ENCODE data around the gene MRPL14.

Gene MRPL14

GRCh38 chr6:44078827-44079671 lies 48.2 kb downstream of the MRPL14 start:
- Histone ChIP-seq H2AFZ (ENCODE audit: low read depth, low read length) (peak overlapping the region; percentile 6), H3K4me2 (ENCODE audit: low read length, poor library complexity, severe bottlenecking) (no peak overlapping the region), H3K4me3 (ENCODE audit: insufficient read depth in 1 of 2, low read depth in 1 of 2, low read length in 2 of 2) (no peak overlapping the region), H3K27me3 (ENCODE audit: control insufficient read depth in 1 of 2, insufficient read depth in 1 of 2, low read length in 2 of 2) (no peaks in the 10 kb centered on the region), H3K36me3 (ENCODE audit: control insufficient read depth in 1 of 2, insufficient read depth in 2 of 2, low read depth in 1 of 2, low read length in 2 of 2) (no peaks in the 10 kb centered on the region), H4K91ac (ENCODE audit: low read length) (peak overlapping the region; percentile 50), H3K18ac (ENCODE audit: low read depth in 1 of 2, low read length in 2 of 2) (no peak overlapping the region), H2BK15ac (ENCODE audit: low read depth, poor library complexity, severe bottlenecking) (no peak overlapping the region), H3K9me3 (ENCODE audit: control insufficient read depth, low read length) (no peaks in the 10 kb centered on the region), H3K27ac (ENCODE audit: low read length, poor library complexity, severe bottlenecking) (no peak overlapping the region), H4K8ac (ENCODE audit: low read length) (peak overlapping the region; percentile 24), H2BK12ac (ENCODE audit: low read length in 2 of 2) (peak overlapping the region in 1 of 2 experiments; percentile 34), H2BK120ac (ENCODE audit: low read depth, low read length) (no peak overlapping the region), H3K79me1 (replicated peaks; ENCODE audit: low read length, poor library complexity, severe bottlenecking) (no peaks in the 10 kb centered on the region), H2AK5ac (ENCODE audit: low read length, severe bottlenecking) (no peak overlapping the region), H3K14ac (ENCODE audit: low read length in 2 of 2) (no peak overlapping the region), H3K23ac (ENCODE audit: low read length in 2 of 2) (no peak overlapping the region), H3K4ac (ENCODE audit: low read depth in 1 of 2, low read length in 2 of 2) (no peak overlapping the region), H3K4me1 (ENCODE audit: control insufficient read depth, insufficient read depth, low read depth, low read length) (peaks cover 20% of the 10 kb centered on the region), H3K9ac (ENCODE audit: low read length) (peak overlapping the region; percentile 0), H2BK5ac (ENCODE audit: low read depth, low read length, poor library complexity, severe bottlenecking) (no peak overlapping the region)
- DNase-seq, result peak; percentile 78
- 28% methylated on average over 7 of the region's 8 CpGs for WGBS

GRCh38 chr6:44078219-44078826 lies 48.9 kb downstream of the MRPL14 start:
- Histone ChIP-seq H3K27ac (ENCODE audit: low read length, poor library complexity, severe bottlenecking) (no peak overlapping the region), H3K4me3 (ENCODE audit: insufficient read depth in 1 of 2, low read depth in 1 of 2, low read length in 2 of 2) (no peak overlapping the region), H2BK15ac (ENCODE audit: low read depth, poor library complexity, severe bottlenecking) (no peak overlapping the region), H3K4ac (ENCODE audit: low read depth in 1 of 2, low read length in 2 of 2) (no peak overlapping the region), H2BK120ac (ENCODE audit: low read depth, low read length) (no peak overlapping the region), H3K23ac (ENCODE audit: low read length in 2 of 2) (no peak overlapping the region), H2AK5ac (ENCODE audit: low read length, severe bottlenecking) (no peak overlapping the region), H3K14ac (ENCODE audit: low read length in 2 of 2) (no peak overlapping the region), H3K9me3 (ENCODE audit: control insufficient read depth, low read length) (no peaks in the 10 kb centered on the region), H2BK12ac (ENCODE audit: low read length in 2 of 2) (peak overlapping the region; percentile 25 to 83), H3K18ac (ENCODE audit: low read depth in 1 of 2, low read length in 2 of 2) (no peak overlapping the region), H2BK5ac (ENCODE audit: low read depth, low read length, poor library complexity, severe bottlenecking) (no peak overlapping the region), H3K79me1 (replicated peaks; ENCODE audit: low read length, poor library complexity, severe bottlenecking) (no peaks in the 10 kb centered on the region), H3K4me1 (ENCODE audit: control insufficient read depth, insufficient read depth, low read depth, low read length) (peaks cover 26% of the 10 kb centered on the region), H3K36me3 (ENCODE audit: control insufficient read depth in 1 of 2, insufficient read depth in 2 of 2, low read depth in 1 of 2, low read length in 2 of 2) (no peaks in the 10 kb centered on the region), H2AFZ (ENCODE audit: low read depth, low read length) (no peak overlapping the region), H3K27me3 (ENCODE audit: control insufficient read depth in 1 of 2, insufficient read depth in 1 of 2, low read length in 2 of 2) (no peaks in the 10 kb centered on the region), H3K9ac (ENCODE audit: low read length) (no peak overlapping the region), H4K8ac (ENCODE audit: low read length) (no peak overlapping the region), H3K4me2 (ENCODE audit: low read length, poor library complexity, severe bottlenecking) (no peak overlapping the region), H4K91ac (ENCODE audit: low read length) (peak overlapping the region; percentile 52)
- WGBS, result 94% methylated on average over 6 of the region's 6 CpGs
- no peak for DNase-seq

- Histone ChIP-seq H3K79me1 (replicated peaks; ENCODE audit: low read length, poor library complexity, severe bottlenecking) (no peaks in the 10 kb centered on the region), H2BK120ac (ENCODE audit: low read depth, low read length) (no peak overlapping the region), H4K8ac (ENCODE audit: low read length) (no peak overlapping the region), H4K91ac (ENCODE audit: low read length) (peak overlapping the region; percentile 87), H3K27me3 (ENCODE audit: control insufficient read depth in 1 of 2, insufficient read depth in 1 of 2, low read length in 2 of 2) (no peaks in the 10 kb centered on the region), H3K9ac (ENCODE audit: low read length) (no peak overlapping the region), H3K36me3 (ENCODE audit: control insufficient read depth in 1 of 2, insufficient read depth in 2 of 2, low read depth in 1 of 2, low read length in 2 of 2) (no peaks in the 10 kb centered on the region), H3K14ac (ENCODE audit: low read length in 2 of 2) (no peak overlapping the region), H2BK12ac (ENCODE audit: low read length in 2 of 2) (peak overlapping the region in 1 of 2 experiments; percentile 73), H3K18ac (ENCODE audit: low read depth in 1 of 2, low read length in 2 of 2) (peak overlapping the region; percentile 63 to 76), H2BK5ac (ENCODE audit: low read depth, low read length, poor library complexity, severe bottlenecking) (no peak overlapping the region), H2AFZ (ENCODE audit: low read depth, low read length) (no peak overlapping the region), H3K23ac (ENCODE audit: low read length in 2 of 2) (no peak overlapping the region), H2BK15ac (ENCODE audit: low read depth, poor library complexity, severe bottlenecking) (no peak overlapping the region), H3K4ac (ENCODE audit: low read depth in 1 of 2, low read length in 2 of 2) (no peak overlapping the region), H3K4me2 (ENCODE audit: low read length, poor library complexity, severe bottlenecking) (no peak overlapping the region), H3K9me3 (ENCODE audit: control insufficient read depth, low read length) (no peaks in the 10 kb centered on the region), H3K4me3 (ENCODE audit: insufficient read depth in 1 of 2, low read depth in 1 of 2, low read length in 2 of 2) (no peak overlapping the region), H2AK5ac (ENCODE audit: low read length, severe bottlenecking) (no peak overlapping the region), H3K27ac (ENCODE audit: low read length, poor library complexity, severe bottlenecking) (no peak overlapping the region), H3K4me1 (ENCODE audit: control insufficient read depth, insufficient read depth, low read depth, low read length) (peaks cover 32% of the 10 kb centered on the region)
- DNase-seq, result no peak
- whole genome bisulfite sequencing, result 93% methylated on average over 4 of the region's 8 CpGs
These were observed 49.9 kb downstream of the MRPL14 start for GRCh38 chr6:44077214-44077946.
